Dedifferentiated amniotic fluid mesenchymal stem cell (primary cell): Measurements from ENCODE around the gene BACH1.
"Not testable (repeated sequence)": the region's sequence is repeated elsewhere in the genome, so short reads cannot be mapped to it uniquely, and the experiment has no call there.

Experiments used
- DNase-seq: peaks from one replicate; pipeline ENCODE4 v3.0.0-alpha.2; 2016; ENCODE audit errors: extremely low spot score

The BACH1 gene

DNA sequence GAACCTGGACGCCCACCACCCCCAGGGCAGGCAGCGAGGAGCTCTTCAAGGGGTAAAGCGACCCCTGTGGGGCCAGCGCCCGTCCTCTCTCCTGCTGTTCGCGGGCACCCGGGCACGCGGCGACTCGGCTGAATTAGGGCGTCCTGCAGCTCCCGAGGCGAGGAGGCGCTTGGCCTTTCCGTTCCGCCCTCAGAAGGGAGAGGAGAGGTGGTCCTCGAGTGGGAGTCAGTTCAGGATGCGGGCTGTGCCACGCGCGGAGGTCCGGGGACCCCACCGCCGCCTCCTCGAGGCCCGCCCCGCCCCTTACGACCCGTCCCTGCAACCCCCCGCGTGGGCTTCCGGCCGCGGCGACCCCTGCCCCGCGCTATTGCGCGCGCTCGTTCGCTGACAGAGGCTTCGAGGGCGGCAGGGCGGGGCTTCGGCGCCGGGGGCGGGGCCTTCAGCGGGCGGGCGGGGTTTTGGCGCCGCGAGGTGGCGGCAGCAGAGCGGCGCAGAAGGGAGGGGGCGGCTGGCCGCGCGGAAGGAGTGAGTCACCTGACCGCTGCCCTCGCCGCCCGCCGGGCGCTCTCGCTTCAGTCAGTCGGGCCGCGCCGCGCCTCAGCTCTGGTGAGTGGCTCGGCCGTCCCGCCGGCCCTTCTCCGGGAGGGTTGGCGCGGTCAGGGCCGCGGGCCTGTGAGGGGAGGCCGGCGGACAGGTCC lies at the start of gene BACH1:
TSS of gene BACH1 (plus strand) at position 575 of the 698 bp plus-strand sequence. CDS start 22,359 bp downstream, outside the sequence.
- DNase-seq, result peak; percentile 84

DNA sequence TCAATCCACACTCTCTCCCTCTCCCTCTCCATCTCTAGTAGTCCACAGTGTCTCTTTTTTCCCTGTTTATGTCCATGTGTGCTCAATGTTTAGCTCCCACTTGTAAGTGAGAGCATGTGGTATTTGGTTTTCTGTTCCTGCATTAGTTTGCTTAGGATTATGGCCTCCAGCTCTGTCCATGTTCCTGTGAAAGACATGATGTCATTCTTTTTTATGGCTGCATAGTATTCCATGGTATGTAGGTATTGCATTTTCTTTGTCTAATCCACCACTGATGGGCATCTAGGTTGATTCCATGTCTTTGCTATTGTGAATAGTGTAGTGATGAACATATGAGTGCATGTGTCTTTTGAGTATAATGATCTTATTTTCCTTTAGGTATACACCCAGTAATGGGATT lies 49.4 kb upstream of the BACH1 start:
- DNase-seq, result not testable (repeated sequence)

DNA sequence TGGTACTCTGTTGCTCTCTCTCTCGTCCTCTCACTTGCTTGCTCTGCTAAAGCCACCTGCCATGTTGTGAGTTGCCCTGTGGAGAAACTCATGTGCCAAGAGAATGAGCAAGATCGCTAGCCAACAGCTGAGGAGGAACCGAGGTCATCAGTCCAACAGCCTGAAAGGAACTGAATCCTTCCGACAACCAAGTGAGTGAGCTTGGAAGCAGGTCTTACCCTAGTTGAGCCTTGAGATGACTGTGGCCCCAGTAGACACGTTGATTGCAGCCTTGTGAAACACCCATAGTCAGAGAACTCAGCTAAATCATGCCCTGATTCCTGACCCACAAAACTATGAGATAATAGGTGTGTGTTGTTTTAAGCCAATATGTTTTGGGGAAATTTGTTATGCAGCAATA lies 48.1 kb upstream of the BACH1 start:
- DNase-seq, result no peak

DNA sequence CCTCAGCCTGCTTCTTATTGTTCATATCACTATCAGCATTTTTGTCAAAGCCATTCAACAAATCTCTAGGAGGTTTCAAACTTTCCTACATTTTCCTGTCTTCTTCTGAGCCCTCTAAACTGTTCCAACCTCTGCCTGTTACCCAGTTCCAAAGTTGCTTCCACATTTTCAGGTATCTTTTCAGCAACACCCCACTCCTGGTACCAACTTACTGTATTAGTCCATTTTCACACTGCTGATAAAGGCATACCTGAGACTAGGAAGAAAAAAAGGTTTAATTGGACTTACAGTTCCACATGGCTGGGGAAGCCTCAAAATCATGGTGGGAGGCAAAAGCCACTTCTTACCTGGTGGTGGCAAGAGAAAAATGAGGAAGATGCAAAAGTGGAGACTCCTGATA lies 44.9 kb upstream of the BACH1 start:
- not testable (repeated sequence) for DNase-seq

DNA sequence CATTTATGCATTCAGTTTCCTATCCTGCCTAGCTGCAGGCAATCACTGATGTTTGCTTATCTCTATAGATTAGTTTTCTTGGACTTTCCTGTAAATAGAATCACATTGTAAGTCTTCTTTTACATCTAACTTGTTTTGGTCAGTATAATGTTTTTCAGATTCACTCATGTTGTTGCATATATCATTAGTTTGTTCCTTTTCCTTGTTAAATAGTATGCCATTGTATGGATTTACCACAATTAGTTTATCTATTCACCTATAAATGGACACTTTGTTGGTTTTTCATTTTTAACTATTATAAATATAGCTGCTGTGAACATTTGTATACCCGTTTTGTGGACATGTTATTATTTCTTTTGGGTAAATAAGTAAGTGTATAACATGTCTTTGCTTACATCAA lies 44.2 kb upstream of the BACH1 start:
- DNase-seq, result no peak

DNA sequence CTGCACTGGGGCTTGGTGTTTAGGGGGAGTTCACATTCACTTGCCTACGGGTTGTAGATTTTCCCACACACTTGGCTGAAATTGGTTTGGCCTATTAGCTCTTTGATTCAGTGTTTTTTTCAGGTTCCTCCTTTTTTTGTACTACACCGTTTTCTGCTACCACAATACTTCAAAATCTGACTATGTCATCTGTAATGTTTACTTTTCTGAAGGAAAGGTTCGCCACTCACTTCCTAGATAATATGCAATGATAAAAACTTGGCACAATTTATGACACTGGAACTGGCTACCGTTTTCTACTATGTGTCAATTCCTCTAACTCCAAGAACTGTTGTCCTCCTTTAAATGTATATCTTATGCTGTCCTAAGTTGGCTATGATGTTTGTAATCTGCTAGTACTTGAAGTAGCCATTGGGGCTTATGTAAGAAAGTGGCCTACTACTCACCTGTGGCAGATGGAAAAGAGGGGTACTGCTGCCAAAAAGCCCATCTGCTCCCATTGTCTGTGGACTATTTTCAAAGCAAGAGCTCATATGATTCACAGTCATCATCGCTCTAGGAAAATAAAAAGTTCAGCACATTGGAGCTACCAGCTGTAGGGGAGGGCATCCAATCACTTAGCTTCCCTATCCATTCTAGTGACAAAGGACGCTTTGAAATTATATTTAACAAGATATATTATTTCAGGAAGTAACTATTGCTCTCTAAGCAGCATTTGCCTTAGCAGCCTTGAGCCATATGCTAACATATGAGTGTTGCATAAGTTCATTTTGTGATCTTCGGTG lies 42.4 kb upstream of the BACH1 start:
- no peak for DNase-seq

DNA sequence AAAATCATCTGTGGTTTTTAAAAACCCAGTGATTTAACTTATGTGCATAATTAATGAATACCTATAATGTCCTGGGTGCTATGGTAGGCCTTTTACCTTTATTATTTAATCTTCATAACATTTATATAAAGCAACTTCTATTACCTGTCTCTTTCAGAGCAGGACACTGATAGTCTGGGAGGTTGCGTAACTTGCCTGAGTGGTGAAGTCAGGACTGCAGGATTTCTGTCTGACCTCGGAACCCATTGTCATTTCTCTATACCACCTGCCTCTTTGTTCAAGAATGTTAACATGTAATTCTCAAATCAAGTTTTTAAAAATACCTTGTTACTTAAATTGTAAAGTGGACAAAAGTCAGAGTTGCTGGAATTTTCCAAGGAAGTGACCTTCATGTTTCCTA lies 41.0 kb upstream of the BACH1 start:
- no peak for DNase-seq

DNA sequence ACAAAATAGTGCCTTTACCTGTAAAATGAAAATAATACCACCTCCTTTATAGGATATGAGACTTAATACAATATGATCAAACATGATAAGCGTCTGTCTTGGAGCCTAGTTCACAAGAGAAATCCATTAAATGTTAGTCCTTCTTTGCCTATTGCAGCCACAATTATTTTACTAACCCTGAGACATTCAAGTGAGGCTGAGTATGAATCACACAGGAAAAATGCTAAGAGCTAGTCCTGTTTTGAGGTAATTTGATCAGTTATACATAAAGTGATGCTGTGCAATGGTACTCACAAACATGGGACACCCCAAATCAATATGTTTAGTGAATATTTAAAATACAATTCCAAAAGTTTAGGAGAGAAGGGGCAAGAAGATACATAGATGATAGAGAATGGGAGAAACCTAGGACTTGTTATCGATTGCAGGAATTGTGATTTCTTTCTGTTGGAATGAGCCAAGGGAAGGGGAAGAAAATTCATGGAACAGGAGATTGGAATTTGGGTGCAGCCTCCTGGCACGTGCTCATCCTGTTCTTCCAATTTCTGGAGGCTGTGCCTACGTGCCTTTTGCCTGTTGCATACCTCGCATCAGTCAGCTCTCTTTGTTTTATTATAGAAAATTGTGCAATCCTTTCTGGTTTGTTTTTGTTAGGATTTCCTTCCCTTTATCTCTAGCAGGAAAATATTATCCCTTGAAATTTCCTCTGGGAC lies 39.9 kb upstream of the BACH1 start:
- DNase-seq, result peak; percentile 76

DNA sequence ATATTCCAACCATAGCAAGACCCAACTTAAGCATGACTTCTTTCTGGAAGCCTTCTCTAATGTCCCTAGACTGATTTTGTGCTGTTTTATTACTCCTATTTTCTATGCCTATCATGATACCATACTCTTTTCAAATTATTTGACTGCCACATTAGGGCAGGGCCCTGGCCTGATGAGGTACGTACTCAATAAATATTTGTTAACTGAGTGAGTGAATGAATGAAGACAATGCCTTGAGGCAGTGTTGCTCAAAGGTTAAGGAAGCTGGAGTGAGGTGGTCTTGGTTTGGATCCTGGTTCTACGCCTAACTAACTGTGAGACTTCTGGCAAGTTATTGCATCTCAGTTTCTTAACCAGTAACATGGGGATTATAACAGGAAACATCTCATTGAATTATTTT lies 38.3 kb upstream of the BACH1 start:
- DNase-seq, result no peak

DNA sequence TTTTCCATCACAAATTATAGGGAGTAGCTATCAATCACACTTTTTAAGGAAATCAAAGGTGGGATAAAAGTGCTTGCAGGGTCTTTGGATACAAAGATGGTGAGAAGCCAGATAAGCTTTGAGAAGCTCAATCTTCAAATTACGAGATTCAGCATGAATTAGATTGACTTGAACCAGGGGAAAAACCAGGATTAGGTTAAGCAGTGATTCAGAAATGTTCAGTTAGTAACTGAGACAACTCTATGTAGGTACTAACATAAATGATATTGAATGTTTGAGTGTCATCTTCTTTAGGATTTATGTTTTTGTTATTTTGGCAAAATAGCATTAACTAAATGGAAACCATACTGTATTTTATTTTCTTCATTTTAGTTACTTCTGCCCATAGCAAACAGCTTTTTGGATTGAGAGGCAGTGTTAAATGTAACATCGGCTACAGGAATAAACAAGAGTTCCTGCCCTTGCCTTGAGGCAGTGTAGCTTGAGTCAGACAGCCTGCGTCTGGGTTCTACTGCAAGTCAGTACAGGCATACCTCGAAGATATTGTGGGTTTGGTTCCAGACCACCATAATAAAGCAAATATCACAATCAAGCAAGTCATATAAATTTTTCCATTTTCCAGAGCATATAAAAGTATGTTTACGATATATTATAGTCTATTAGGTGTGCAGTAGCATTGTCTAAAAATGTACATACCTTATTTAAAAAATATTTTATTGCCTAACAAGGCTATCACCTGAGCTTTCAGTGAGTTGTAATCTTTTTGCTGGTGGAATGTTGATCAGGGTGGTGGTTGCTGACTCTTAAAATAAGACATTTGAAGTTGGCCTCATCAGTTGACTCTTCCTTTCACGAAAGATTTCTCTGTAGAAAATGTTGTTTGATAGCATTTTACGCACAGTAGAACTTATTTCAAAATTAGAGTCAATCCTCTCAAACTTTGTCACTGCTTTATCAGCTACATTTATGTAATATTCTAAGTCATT lies 36.9 kb upstream of the BACH1 start:
- no peak for DNase-seq

DNA sequence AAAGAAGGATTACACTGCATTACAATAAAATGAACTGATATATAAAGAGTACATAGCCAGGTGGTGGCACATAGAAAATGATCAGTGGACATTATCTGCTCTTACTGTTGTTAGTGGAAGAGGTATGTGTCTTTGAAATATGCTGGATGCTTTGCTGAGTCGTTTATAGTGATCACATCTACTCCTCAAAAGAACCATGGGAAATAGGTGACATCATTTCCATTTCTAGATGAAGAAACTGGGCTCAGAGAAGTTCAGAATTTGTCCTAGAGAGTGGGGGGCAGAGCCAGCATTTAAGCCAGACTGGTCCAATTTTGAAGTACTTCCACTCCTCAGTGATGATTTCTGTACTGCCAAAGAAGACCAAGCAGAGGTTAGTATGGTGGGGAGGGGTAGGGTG lies 34.0 kb upstream of the BACH1 start:
- DNase-seq, result no peak

DNA sequence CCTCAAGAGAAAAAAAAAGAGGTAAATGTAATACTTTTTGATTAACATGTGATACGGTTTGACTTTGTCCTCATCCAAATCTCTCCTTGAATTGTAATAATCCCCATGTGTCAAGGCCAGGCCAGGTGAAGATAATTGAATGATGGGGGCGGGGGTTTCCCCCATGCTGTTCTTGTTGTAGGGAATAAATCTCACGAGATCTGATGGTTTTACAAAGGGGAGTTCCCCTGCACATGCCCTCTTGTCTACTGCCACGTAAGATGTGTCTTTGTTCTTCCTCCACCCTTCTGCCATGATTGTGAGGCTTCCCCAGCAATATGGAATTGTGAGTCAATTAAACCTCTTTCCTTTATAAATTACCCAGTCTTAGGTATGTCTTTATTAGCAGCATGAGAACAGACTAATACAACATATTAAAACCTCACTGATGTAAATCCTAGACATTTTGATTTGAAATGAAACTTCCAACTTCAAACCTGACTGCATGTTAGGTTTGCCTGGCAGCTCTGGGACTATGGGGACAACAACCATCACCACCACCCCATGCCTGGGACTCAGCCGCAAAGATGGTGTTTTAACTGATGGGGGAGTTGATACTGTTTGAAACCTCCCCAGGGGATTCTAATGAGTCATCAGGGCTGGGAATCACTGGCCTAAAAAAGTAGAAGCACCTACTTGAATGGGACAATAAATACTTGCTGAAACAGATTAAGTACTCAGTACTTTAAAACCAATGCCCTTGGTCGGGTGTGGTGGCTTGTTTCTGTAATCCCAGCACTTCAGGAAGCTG lies 32.8 kb upstream of the BACH1 start:
- DNase-seq, result no peak

DNA sequence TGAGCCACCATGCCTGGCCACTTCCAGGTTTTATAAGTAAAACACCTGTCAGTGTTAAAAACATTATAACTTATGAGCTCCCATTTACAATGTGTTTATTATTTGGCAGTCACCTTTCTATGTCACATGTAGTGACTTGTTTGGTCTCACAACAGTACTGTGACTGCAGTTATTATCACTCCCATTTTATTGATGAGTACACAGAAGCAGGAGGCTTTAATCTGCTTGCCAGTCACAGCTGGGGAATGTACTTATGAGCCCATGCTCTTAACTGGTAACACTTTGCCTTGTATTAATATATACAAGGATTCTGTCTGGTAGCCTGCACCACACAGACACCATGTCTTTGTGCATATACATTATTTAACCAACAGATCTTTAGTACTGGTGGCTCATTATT lies 31.1 kb upstream of the BACH1 start:
- DNase-seq, result no peak

DNA sequence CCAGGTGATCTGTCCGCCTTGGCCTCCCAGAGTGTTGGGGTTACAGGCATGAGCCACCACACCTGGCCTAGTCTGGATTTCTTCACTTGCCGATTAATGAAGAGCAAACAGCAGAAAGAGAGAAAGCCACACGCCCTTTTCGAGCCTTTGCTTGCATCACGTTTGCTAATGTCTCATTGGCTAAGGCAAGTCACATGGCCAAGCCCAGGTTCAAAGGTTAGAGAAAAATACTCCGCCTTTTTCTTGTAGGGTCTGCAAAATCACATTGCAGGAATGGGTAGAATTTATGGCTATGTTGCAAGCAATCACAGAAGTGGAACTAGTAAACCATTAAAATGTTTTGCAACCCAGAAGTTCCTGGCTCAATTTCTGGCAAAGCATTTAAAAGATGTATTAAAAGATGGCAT lies 26.8 kb upstream of the BACH1 start:
- no peak for DNase-seq

DNA sequence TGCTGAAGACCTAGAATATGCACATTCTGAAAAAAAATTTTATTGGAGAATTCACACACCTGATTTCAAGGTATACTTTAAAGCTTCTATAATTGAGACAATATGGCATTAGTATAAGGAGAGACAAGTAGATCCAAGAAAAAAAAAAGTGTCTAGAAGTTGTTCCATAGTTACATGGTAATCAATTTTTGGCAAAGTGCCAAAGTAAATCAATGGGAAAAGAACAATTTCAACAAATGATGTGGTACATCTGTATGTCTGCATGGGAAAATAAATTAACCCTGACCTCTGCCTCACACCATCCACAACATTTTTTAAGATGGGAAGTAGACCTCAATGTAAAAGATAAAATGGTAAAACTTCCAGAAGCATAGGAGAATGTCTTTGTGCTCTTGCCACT lies 21.3 kb upstream of the BACH1 start:
- no peak for DNase-seq

DNA sequence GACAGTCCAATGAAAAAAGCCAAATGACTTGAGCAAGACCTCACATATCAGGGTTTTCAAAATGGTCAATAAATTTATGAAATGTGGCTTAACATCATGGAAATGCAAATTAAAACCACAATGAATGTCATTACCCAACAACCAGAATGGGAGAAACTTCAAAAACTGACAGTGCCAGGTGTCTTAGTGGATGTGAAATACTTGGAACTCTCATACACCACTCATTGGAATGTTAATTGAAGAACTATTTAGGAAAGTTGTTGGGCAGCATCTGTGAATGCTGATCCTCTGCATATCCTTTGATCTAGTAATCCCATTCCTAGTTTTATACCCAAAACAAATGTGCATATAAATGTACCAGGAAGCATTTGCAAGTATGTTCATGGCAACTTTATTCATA lies 19.2 kb upstream of the BACH1 start:
- DNase-seq, result no peak

DNA sequence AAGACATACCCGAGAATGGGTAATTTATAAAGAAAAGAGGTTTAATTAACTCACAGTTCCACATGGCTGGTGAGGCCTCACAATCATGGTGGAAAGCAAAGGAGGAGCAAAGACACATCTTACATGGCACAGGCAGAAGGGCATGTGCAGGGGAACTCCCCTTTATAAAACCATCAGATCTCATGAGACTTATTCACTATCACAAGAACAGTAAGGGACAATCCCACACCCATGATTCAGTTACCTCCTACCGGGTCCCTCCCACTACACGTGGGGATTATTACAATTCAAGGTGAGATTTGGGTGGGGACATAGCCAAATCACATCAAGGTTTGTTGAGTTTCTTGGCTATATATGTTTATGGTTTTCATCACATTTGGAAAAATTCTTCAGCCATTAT lies 16.9 kb upstream of the BACH1 start:
- not testable (repeated sequence) for DNase-seq

DNA sequence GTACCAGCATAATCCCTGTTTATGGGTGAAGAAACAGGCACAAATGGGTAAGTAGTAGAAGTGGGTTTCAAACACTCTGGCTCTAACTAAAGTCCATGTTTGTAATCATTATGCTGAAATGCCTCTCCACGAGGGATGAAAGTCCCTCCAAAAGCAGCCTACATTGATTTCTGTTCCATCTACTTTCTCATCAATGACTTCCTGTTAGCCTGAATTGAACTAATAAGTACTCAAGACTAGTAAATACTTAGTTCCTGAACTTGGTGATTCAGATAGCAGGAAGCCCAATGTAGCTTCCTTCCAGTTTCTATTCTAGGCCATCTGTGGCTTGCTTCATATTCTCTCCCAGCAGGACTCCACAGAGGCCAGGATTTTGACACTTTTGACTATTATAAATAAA lies 11.3 kb upstream of the BACH1 start:
- DNase-seq, result no peak

DNA sequence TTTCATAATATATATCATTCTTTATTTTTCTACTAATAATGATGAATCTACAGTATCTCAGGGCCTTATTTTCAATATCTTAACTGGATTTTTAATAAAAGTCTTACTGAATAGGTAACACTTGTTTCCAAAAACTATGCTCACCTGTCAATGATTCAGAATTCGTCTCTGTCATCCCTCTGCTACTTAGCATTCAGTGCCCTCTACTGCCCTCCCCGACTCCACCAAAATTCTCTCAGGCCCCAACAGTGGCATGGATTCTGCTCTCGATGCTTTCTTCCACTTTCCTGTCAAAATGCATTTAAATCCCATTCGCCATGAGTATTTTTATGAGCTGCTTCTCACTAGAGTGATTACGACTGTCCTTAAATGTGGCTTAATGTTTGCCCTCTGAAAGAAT lies 10.5 kb upstream of the BACH1 start:
- DNase-seq, result no peak

DNA sequence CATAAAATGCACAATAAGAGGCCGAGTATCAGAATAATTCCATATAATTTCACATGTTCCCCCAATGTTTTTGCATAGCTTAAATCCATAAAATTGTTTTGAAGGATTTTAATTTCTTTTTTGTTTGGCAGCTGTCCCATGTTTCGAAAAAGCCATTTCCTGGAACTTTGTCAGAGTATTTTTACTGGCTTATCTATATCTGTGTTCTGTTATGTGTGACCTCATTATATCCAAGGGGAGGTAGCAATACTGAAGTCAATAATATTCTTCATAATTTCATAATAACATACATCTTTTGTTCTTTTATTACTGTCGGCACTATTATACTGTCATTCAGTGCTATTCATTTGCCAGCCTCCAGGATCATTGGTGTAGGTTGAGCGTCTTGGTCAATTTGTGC lies 9.4 kb upstream of the BACH1 start:
- DNase-seq, result no peak

DNA sequence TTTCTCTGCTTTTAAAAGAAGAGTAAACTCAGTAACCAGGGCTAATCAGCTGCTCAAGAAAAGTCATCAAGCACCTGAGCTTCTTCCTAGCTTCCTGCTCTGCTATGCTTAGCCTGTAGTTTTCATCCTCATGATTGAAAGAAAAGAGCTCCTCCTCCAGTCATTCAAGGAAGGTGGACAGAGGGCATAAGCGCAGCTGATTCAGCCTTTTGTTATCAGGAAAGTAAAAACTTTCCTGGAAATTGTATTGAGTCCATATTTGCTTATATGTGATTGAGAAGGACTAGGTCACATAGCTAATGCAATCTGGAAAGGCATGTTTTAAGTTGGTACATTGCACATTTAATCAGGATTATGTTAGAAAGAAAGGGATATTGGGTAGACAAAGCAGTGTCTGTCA lies 8.5 kb upstream of the BACH1 start:
- no peak for DNase-seq
